Activated naive CD4-positive, alpha-beta T cell treated with anti-CD3 and anti-CD28 coated beads, Interleukin-2, amount 10 ng/mL, durations not matched to agents 7 days and 5 days (primary cell): ENCODE measurements around the gene VRK1.

Experiments used
- CTCF ChIA-PET: fragments of 350-600 bp; sonication (Branson Sonifier 250); formaldehyde crosslinking; loops from one replicate; lab custom pipeline; 2021; ENCODE audit warnings: antibody characterized with exemption; lab: Charles Lee
- DNase-seq: peaks from one replicate; pipeline ENCODE4 v3.0.0-alpha.2; 2020
- H3K27ac Mint-ChIP-seq: one replicate; pipeline ENCODE4 v1.8.0; 2021; ENCODE audit warnings: mild to moderate bottlenecking, moderate library complexity, mixed read lengths
- H3K27me3 Mint-ChIP-seq: one replicate; pipeline ENCODE4 v1.8.0; 2021; ENCODE audit warnings: mild to moderate bottlenecking, mixed read lengths
- H3K36me3 Mint-ChIP-seq: one replicate; pipeline ENCODE4 v1.8.0; 2021; ENCODE audit warnings: mixed read lengths
- H3K4me1 Mint-ChIP-seq: one replicate; pipeline ENCODE4 v1.8.0; 2021; ENCODE audit warnings: mixed read lengths
- H3K4me3 Mint-ChIP-seq: one replicate; pipeline ENCODE4 v1.8.0; 2021; ENCODE audit warnings: mild to moderate bottlenecking, moderate library complexity, mixed read lengths
- H3K9me3 Mint-ChIP-seq: one replicate; pipeline ENCODE4 v1.8.0; 2021; ENCODE audit warnings: mixed read lengths

VRK1 gene

GRCh38 chr14:96821501-96821900, 24.3 kb downstream of the VRK1 start:
- Mint-ChIP-seq H3K27ac (no peak overlapping the region), H3K4me3 (no peak overlapping the region), H3K9me3 (no peaks in the 10 kb centered on the region), H3K4me1 (peaks cover 7% of the 10 kb centered on the region), H3K27me3 (no peaks in the 10 kb centered on the region), H3K36me3 (peaks cover 22% of the 10 kb centered on the region)
- no peak for DNase-seq
- CTCF ChIA-PET, result interaction anchor here (1.2 kb wide), 1 partner anchor 31 kb away, joined by 3 read pairs; no protein-coding TSS in a partner anchor

- Mint-ChIP-seq H3K4me1 (peaks cover 7% of the 10 kb centered on the region), H3K36me3 (peaks cover 35% of the 10 kb centered on the region), H3K27ac (no peak overlapping the region), H3K9me3 (peaks cover 5% of the 10 kb centered on the region), H3K4me3 (no peak overlapping the region), H3K27me3 (no peaks in the 10 kb centered on the region)
- DNase-seq, result no peak
- CTCF ChIA-PET, result no interaction called here
Measured at GRCh38 chr14:96823652-96824051, 26.5 kb downstream of the VRK1 start.

- no peak for DNase-seq
- no peak overlapping the region for H3K27ac Mint-ChIP-seq
- H3K27me3 Mint-ChIP-seq, result no peaks in the 10 kb centered on the region
- H3K36me3 Mint-ChIP-seq, result peaks cover 40% of the 10 kb centered on the region
- H3K4me1 Mint-ChIP-seq, result peaks cover 7% of the 10 kb centered on the region
- CTCF ChIA-PET, result no interaction called here
- peaks cover 7% of the 10 kb centered on the region for H3K9me3 Mint-ChIP-seq
- no peak overlapping the region for H3K4me3 Mint-ChIP-seq
Measured at GRCh38 chr14:96824283-96824682, 27.1 kb downstream of the VRK1 start.

- peaks cover 20% of the 10 kb centered on the region for H3K9me3 Mint-ChIP-seq
- H3K36me3 Mint-ChIP-seq, result peaks cover 44% of the 10 kb centered on the region
- H3K4me1 Mint-ChIP-seq, result peaks cover 14% of the 10 kb centered on the region
- H3K4me3 Mint-ChIP-seq, result no peak overlapping the region
- no peaks in the 10 kb centered on the region for H3K27me3 Mint-ChIP-seq
- no peak overlapping the region for H3K27ac Mint-ChIP-seq
- DNase-seq, result no peak
- CTCF ChIA-PET, result no interaction called here
Measured at GRCh38 chr14:96826818-96827217, 29.6 kb downstream of the VRK1 start.

GRCh38 chr14:96827290-96827689, 30.1 kb downstream of the VRK1 start:
- H3K27me3 Mint-ChIP-seq, result no peaks in the 10 kb centered on the region
- H3K27ac Mint-ChIP-seq, result no peak overlapping the region
- H3K36me3 Mint-ChIP-seq, result peaks cover 44% of the 10 kb centered on the region
- peaks cover 20% of the 10 kb centered on the region for H3K9me3 Mint-ChIP-seq
- H3K4me1 Mint-ChIP-seq, result peaks cover 14% of the 10 kb centered on the region
- no peak overlapping the region for H3K4me3 Mint-ChIP-seq
- DNase-seq, result no peak
- CTCF ChIA-PET, result no interaction called here

GRCh38 chr14:96829791-96830190, 32.6 kb downstream of the VRK1 start:
- no peaks in the 10 kb centered on the region for H3K27me3 Mint-ChIP-seq
- peaks cover 11% of the 10 kb centered on the region for H3K4me1 Mint-ChIP-seq
- no peak overlapping the region for H3K4me3 Mint-ChIP-seq
- DNase-seq, result no peak
- CTCF ChIA-PET, result no interaction called here
- no peak overlapping the region for H3K27ac Mint-ChIP-seq
- H3K36me3 Mint-ChIP-seq, result peaks cover 40% of the 10 kb centered on the region
- H3K9me3 Mint-ChIP-seq, result peaks cover 20% of the 10 kb centered on the region

- CTCF ChIA-PET, result no interaction called here
- Mint-ChIP-seq H3K27ac (no peak overlapping the region), H3K36me3 (peaks cover 46% of the 10 kb centered on the region), H3K27me3 (no peaks in the 10 kb centered on the region), H3K4me3 (no peak overlapping the region), H3K9me3 (peaks cover 20% of the 10 kb centered on the region), H3K4me1 (peaks cover 7% of the 10 kb centered on the region)
- no peak for DNase-seq
Measured at GRCh38 chr14:96830946-96831345, 33.8 kb downstream of the VRK1 start.

- H3K4me3 Mint-ChIP-seq, result no peak overlapping the region
- no peak overlapping the region for H3K27ac Mint-ChIP-seq
- no peak for DNase-seq
- H3K9me3 Mint-ChIP-seq, result peaks cover 20% of the 10 kb centered on the region
- peaks cover 7% of the 10 kb centered on the region for H3K4me1 Mint-ChIP-seq
- H3K36me3 Mint-ChIP-seq, result peaks cover 50% of the 10 kb centered on the region
- CTCF ChIA-PET, result no interaction called here
- no peaks in the 10 kb centered on the region for H3K27me3 Mint-ChIP-seq
Measured at GRCh38 chr14:96832351-96832750, 35.2 kb downstream of the VRK1 start.

- no peak for DNase-seq
- Mint-ChIP-seq H3K9me3 (no peaks in the 10 kb centered on the region), H3K4me1 (no peaks in the 10 kb centered on the region), H3K36me3 (peaks cover 46% of the 10 kb centered on the region), H3K27ac (no peak overlapping the region), H3K27me3 (no peaks in the 10 kb centered on the region), H3K4me3 (no peak overlapping the region)
- CTCF ChIA-PET, result interaction anchor here (1.1 kb wide), 1 partner anchor 14 kb away, joined by 6 read pairs; no protein-coding TSS in a partner anchor
Measured at GRCh38 chr14:96838449-96838848, 41.3 kb downstream of the VRK1 start.

GRCh38 chr14:96839251-96839650, 42.1 kb downstream of the VRK1 start:
- Mint-ChIP-seq H3K36me3 (peaks cover 46% of the 10 kb centered on the region), H3K27ac (no peak overlapping the region), H3K4me3 (no peak overlapping the region), H3K9me3 (no peaks in the 10 kb centered on the region), H3K27me3 (no peaks in the 10 kb centered on the region), H3K4me1 (no peaks in the 10 kb centered on the region)
- CTCF ChIA-PET, result no interaction called here
- no peak for DNase-seq

- Mint-ChIP-seq H3K9me3 (no peaks in the 10 kb centered on the region), H3K36me3 (peaks cover 42% of the 10 kb centered on the region), H3K27me3 (no peaks in the 10 kb centered on the region), H3K27ac (no peak overlapping the region), H3K4me1 (no peaks in the 10 kb centered on the region), H3K4me3 (no peak overlapping the region)
- CTCF ChIA-PET, result no interaction called here
- DNase-seq, result no peak
Measured at GRCh38 chr14:96843137-96843536, 46.0 kb downstream of the VRK1 start.

- Mint-ChIP-seq H3K36me3 (peaks cover 36% of the 10 kb centered on the region), H3K4me3 (no peak overlapping the region), H3K27ac (no peak overlapping the region), H3K4me1 (no peaks in the 10 kb centered on the region), H3K9me3 (no peaks in the 10 kb centered on the region), H3K27me3 (no peaks in the 10 kb centered on the region)
- CTCF ChIA-PET, result interaction anchor here (0.6 kb wide), 1 partner anchor 8 kb away, joined by 4 read pairs; no protein-coding TSS in a partner anchor
- DNase-seq, result no peak
Measured at GRCh38 chr14:96844857-96845570, 47.8 kb downstream of the VRK1 start.

GRCh38 chr14:96847451-96847850, 50.3 kb downstream of the VRK1 start:
- CTCF ChIA-PET, result no interaction called here
- Mint-ChIP-seq H3K27ac (no peak overlapping the region), H3K9me3 (no peaks in the 10 kb centered on the region), H3K36me3 (peaks cover 27% of the 10 kb centered on the region), H3K4me3 (no peak overlapping the region), H3K4me1 (peaks cover 5% of the 10 kb centered on the region), H3K27me3 (no peaks in the 10 kb centered on the region)
- DNase-seq, result no peak

GRCh38 chr14:96848011-96848410, 50.8 kb downstream of the VRK1 start:
- Mint-ChIP-seq H3K36me3 (peaks cover 27% of the 10 kb centered on the region), H3K27ac (no peak overlapping the region), H3K4me3 (no peak overlapping the region), H3K4me1 (peaks cover 5% of the 10 kb centered on the region), H3K9me3 (no peaks in the 10 kb centered on the region), H3K27me3 (no peaks in the 10 kb centered on the region)
- CTCF ChIA-PET, result interaction anchor here (0.9 kb wide), 1 partner anchor 26 kb away, joined by 3 read pairs; no protein-coding TSS in a partner anchor
- DNase-seq, result no peak

- Mint-ChIP-seq H3K4me3 (no peak overlapping the region), H3K27me3 (no peaks in the 10 kb centered on the region), H3K4me1 (peaks cover 5% of the 10 kb centered on the region), H3K27ac (no peak overlapping the region), H3K36me3 (peaks cover 25% of the 10 kb centered on the region), H3K9me3 (no peaks in the 10 kb centered on the region)
- DNase-seq, result no peak
- CTCF ChIA-PET, result no interaction called here
Measured at GRCh38 chr14:96849733-96850132, 52.6 kb downstream of the VRK1 start.
